WTC11 (cell line): Measurements from ENCODE around the gene ACSL4. TPM values are rescaled to one million over a fixed set of nuclear protein-coding genes. Genes with fewer than 3 reads are reported as not detected.

Source experiments
- ATAC-seq: fragments of 200-7000 bp; cut with Tn5 transposase; 2 replicates; pipeline ENCODE4 v1.10.0; 2021; ENCODE audit warnings: mild to moderate bottlenecking, moderate library complexity
- CTCF ChIA-PET: fragments of 300-600 bp; sonication (Branson Sonifier 250); formaldehyde crosslinking; loops from one replicate; lab custom pipeline; 2021; ENCODE audit warnings: antibody characterized with exemption; lab: Charles Lee
- POLR2A ChIA-PET: fragments of 350-600 bp; sonication (Branson Sonifier 250); formaldehyde crosslinking; loops from one replicate; lab custom pipeline; 2021; ENCODE audit warnings: antibody characterized with exemption; lab: Charles Lee
- DNase-seq: peaks from one replicate; pipeline ENCODE4 v3.0.0; 2021; ENCODE audit warnings: low spot score
- H3K27ac Mint-ChIP-seq: 2 replicates; pipeline ENCODE4 v1.8.0; 2021; ENCODE audit warnings: mixed read lengths
- H3K27me3 Mint-ChIP-seq: 2 replicates; pipeline ENCODE4 v1.8.0; 2021; ENCODE audit warnings: low read depth, mild to moderate bottlenecking, moderate library complexity, mixed read lengths
- H3K36me3 Mint-ChIP-seq: 2 replicates; pipeline ENCODE4 v1.8.0; 2021; ENCODE audit warnings: mixed read lengths
- H3K4me1 Mint-ChIP-seq: 2 replicates; pipeline ENCODE4 v1.8.0; 2022; ENCODE audit warnings: mixed read lengths
- H3K4me3 Mint-ChIP-seq: 2 replicates; pipeline ENCODE4 v1.8.0; 2021; ENCODE audit warnings: mild to moderate bottlenecking, moderate library complexity, mixed read lengths
- H3K9me3 Mint-ChIP-seq: 2 replicates; pipeline ENCODE4 v1.8.0; 2021; ENCODE audit warnings: mixed read lengths
- ATF1 ChIP-seq: sonication (generic); formaldehyde crosslinking; IDR thresholded peaks from 2 replicates; pipeline ENCODE4 v1.8.1; 2023; ENCODE audit warnings: mild to moderate bottlenecking, moderate library complexity, missing genetic modification reagents
- CBFB ChIP-seq: sonication (generic); formaldehyde crosslinking; IDR thresholded peaks from 2 replicates; pipeline ENCODE4 v1.8.1; 2022; ENCODE audit warnings: mild to moderate bottlenecking, low read depth, missing genetic modification reagents
- E2F4 ChIP-seq: sonication (generic); formaldehyde crosslinking; IDR thresholded peaks from 2 replicates; pipeline ENCODE4 v1.8.1; 2022; ENCODE audit warnings: low read depth, mild to moderate bottlenecking, moderate library complexity, missing genetic modification reagents, borderline replicate concordance
- EMX1 ChIP-seq: fragments of 250-450 bp; sonication (Bioruptor Pico); IDR thresholded peaks from 2 replicates; pipeline ENCODE4 v1.8.0; 2021; ENCODE audit warnings: mild to moderate bottlenecking
- GTF2I ChIP-seq: fragments of 250-450 bp; sonication (Bioruptor Pico); conservative IDR thresholded peaks from 2 replicates; pipeline ENCODE4 v1.4.0; 2021; ENCODE audit warnings: mild to moderate bottlenecking
- JAZF1 ChIP-seq: fragments of 250-450 bp; sonication (Bioruptor Pico); IDR thresholded peaks from 2 replicates; pipeline ENCODE4 v1.9.0; 2021; ENCODE audit warnings: moderate library complexity, mild to moderate bottlenecking, inconsistent platforms
- MXD4 ChIP-seq: fragments of 250-450 bp; sonication (Bioruptor Pico); IDR thresholded peaks from 2 replicates; pipeline ENCODE4 v1.8.0; 2021; ENCODE audit warnings: mild to moderate bottlenecking, moderate library complexity, borderline replicate concordance
- MYBL2 ChIP-seq: sonication (generic); formaldehyde crosslinking; IDR thresholded peaks from 2 replicates; pipeline ENCODE4 v1.8.1; 2023; ENCODE audit warnings: mild to moderate bottlenecking, moderate library complexity, missing genetic modification reagents
- NR2C2 ChIP-seq: sonication (generic); formaldehyde crosslinking; IDR thresholded peaks from 2 replicates; pipeline ENCODE4 v1.8.0; 2022; ENCODE audit warnings: mild to moderate bottlenecking, missing genetic modification reagents
- NR3C1 ChIP-seq: sonication (generic); formaldehyde crosslinking; conservative IDR thresholded peaks from 2 replicates; pipeline ENCODE4 v1.8.1; 2023; ENCODE audit warnings: low read depth, mild to moderate bottlenecking, missing genetic modification reagents
- RELA ChIP-seq: sonication (generic); formaldehyde crosslinking; IDR thresholded peaks from 2 replicates; pipeline ENCODE4 v1.8.1; 2022; ENCODE audit warnings: missing genetic modification reagents, mild to moderate bottlenecking, borderline replicate concordance
- STAT6 ChIP-seq: sonication (generic); formaldehyde crosslinking; conservative IDR thresholded peaks from 2 replicates; pipeline ENCODE4 v1.8.1; 2023; ENCODE audit warnings: mild to moderate bottlenecking, low read depth, missing genetic modification reagents, moderate library complexity
- TCF7 ChIP-seq: sonication (generic); formaldehyde crosslinking; IDR thresholded peaks from 2 replicates; pipeline ENCODE4 v1.8.0; 2022; ENCODE audit warnings: mild to moderate bottlenecking, low read depth, missing genetic modification reagents, moderate library complexity
- TEAD1 ChIP-seq: sonication (generic); formaldehyde crosslinking; IDR thresholded peaks from 2 replicates; pipeline ENCODE4 v1.8.0; 2022; ENCODE audit warnings: mild to moderate bottlenecking, missing genetic modification reagents
- TEAD4 ChIP-seq: sonication (generic); formaldehyde crosslinking; IDR thresholded peaks from 2 replicates; pipeline ENCODE4 v1.8.0; 2022; ENCODE audit warnings: mild to moderate bottlenecking, missing genetic modification reagents
- ZBTB43 ChIP-seq: sonication (generic); formaldehyde crosslinking; IDR thresholded peaks from 2 replicates; pipeline ENCODE4 v1.8.1; 2023; ENCODE audit warnings: mild to moderate bottlenecking, missing genetic modification reagents
- ZMAT4 ChIP-seq: fragments of 250-450 bp; sonication (Bioruptor Pico); IDR thresholded peaks from 2 replicates; pipeline ENCODE4 v1.9.0; 2021; ENCODE audit warnings: mild to moderate bottlenecking
- ZNF232 ChIP-seq: sonication (generic); formaldehyde crosslinking; IDR thresholded peaks from 2 replicates; pipeline ENCODE4 v1.8.0; 2022; ENCODE audit warnings: mild to moderate bottlenecking, missing genetic modification reagents
- ZNF317 ChIP-seq: sonication (generic); formaldehyde crosslinking; IDR thresholded peaks from 2 replicates; pipeline ENCODE4 v1.8.1; 2023; ENCODE audit warnings: low read depth, mild to moderate bottlenecking, moderate library complexity, missing genetic modification reagents, borderline replicate concordance
- ZNF532 ChIP-seq: fragments of 250-450 bp; sonication (Bioruptor Pico); IDR thresholded peaks from 2 replicates; pipeline ENCODE4 v1.9.0; 2021; ENCODE audit warnings: mild to moderate bottlenecking, borderline replicate concordance
- total RNA-seq: library from RNA; stranded (reverse); gene quantifications from 3 replicates; pipeline ENCODE4 v1.2.3, GENCODE V29; 2021

The ACSL4 gene
- total RNA-seq, 1 experiment from 2014 or later = 57.7 TPM

GRCh38 chrX:109751698-109752097 lies 18.6 kb upstream of the ACSL4 start (continued):
- TF ChIP-seq RELA (CRISPR knock-in tag) (no peak), NR2C2 (CRISPR knock-in tag) (no peak)

- Mint-ChIP-seq H3K9me3 (no peaks in the 10 kb centered on the region), H3K27me3 (no peaks in the 10 kb centered on the region), H3K4me1 (no peaks in the 10 kb centered on the region; the same call in 1 of the 2 replicates), H3K27ac (no peak overlapping the region), H3K36me3 (no peaks in the 10 kb centered on the region), H3K4me3 (no peak overlapping the region)
- DNase-seq (no peak), ATAC-seq (no peak)
- ChIA-PET CTCF (no interaction called here), POLR2A (no interaction called here)
- no peak for TF ChIP-seq ZBTB43 (CRISPR knock-in tag)
- no peak for TF ChIP-seq TEAD1 (CRISPR knock-in tag)
- TF ChIP-seq ZNF532 (CRISPR knock-in tag) = no peak
- TF ChIP-seq JAZF1 (CRISPR knock-in tag) = no peak
Observed at GRCh38 chrX:109749207-109749606, 16.1 kb upstream of the ACSL4 start.

- H3K36me3 Mint-ChIP-seq = no peaks in the 10 kb centered on the region
- H3K27ac Mint-ChIP-seq = no peak overlapping the region
- TF ChIP-seq ZMAT4 (CRISPR knock-in tag) (no peak), ZNF317 (CRISPR knock-in tag) (no peak), NR3C1 (CRISPR knock-in tag) (no peak), TEAD4 (CRISPR knock-in tag) (no peak), TCF7 (CRISPR knock-in tag) (no peak), STAT6 (CRISPR knock-in tag) (no peak), ZNF232 (CRISPR knock-in tag) (no peak), E2F4 (CRISPR knock-in tag) (no peak), EMX1 (CRISPR knock-in tag) (no peak), MXD4 (CRISPR knock-in tag) (no peak), CBFB (CRISPR knock-in tag) (no peak), GTF2I (CRISPR knock-in tag) (no peak), ATF1 (CRISPR knock-in tag) (no peak), MYBL2 (CRISPR knock-in tag) (no peak), JAZF1 (CRISPR knock-in tag) (no peak)
- H3K4me1 Mint-ChIP-seq = no peaks in the 10 kb centered on the region; the same call in 1 of the 2 replicates
- CTCF ChIA-PET = no interaction called here
- DNase-seq (no peak), ATAC-seq (no peak)
- no peaks in the 10 kb centered on the region for H3K9me3 Mint-ChIP-seq
- H3K27me3 Mint-ChIP-seq = no peaks in the 10 kb centered on the region
- H3K4me3 Mint-ChIP-seq = no peak overlapping the region
- POLR2A ChIA-PET = no interaction called here
Observed at GRCh38 chrX:109747681-109748080, 14.6 kb upstream of the ACSL4 start.
